IMR-90 (cell line): Measurements from ENCODE around the gene CDKN2B-AS1. TPM values are rescaled to one million over a fixed set of nuclear protein-coding genes. Genes with fewer than 3 reads are reported as not detected.

Experiments used
- ATAC-seq: fragments of 200-7000 bp; cut with Tn5 transposase; 2 replicates; pipeline ENCODE4 v1.9.1; 2020; ENCODE audit warnings: low read depth, mild to moderate bottlenecking, moderate library complexity
- BruUV-seq: library from RNA; stranded (reverse); fragments of 400-500 nt; replicated peaks from 2 replicates; lab custom pipeline; 2021; lab: Mats Ljungman, UMichigan
- CTCF ChIA-PET: fragments of 300-600 bp; formaldehyde crosslinking; extraction: SDS; loops from one replicate; lab custom pipeline; 2021; ENCODE audit warnings: antibody characterized with exemption; lab: Yijun Ruan, JAX
- POLR2A ChIA-PET: fragments of 300-600 bp; sonication (Branson Sonifier 250); formaldehyde crosslinking; loops from one replicate; lab custom pipeline; 2022; ENCODE audit warnings: antibody characterized with exemption; ENCODE audit not compliant: unreplicated experiment; lab: Charles Lee
- DNase-seq: peaks from one replicate; pipeline ENCODE4 v3.0.0; 2013
- H2AFZ ChIP-seq: replicated peaks from 2 replicates; pipeline ENCODE3; 2013; ENCODE audit warnings: low read length, mild to moderate bottlenecking; ENCODE audit not compliant: poor library complexity
- H2AK5ac ChIP-seq: 2 replicates; pipeline ENCODE4 v1.6.1; 2013; ENCODE audit warnings: low read depth, low read length, inconsistent platforms
- H2AK9ac ChIP-seq: replicated peaks from 2 replicates; pipeline ENCODE3; 2013; ENCODE audit warnings: mild to moderate bottlenecking, low read depth, low read length, moderate library complexity; ENCODE audit not compliant: poor library complexity
- H2BK120ac ChIP-seq: 2 replicates; pipeline ENCODE4 v1.6.1; 2013; ENCODE audit warnings: low read depth, low read length, inconsistent platforms
- H2BK15ac ChIP-seq: 3 replicates; pipeline ENCODE4 v1.6.1; 2013; ENCODE audit warnings: low read depth, low read length, inconsistent platforms
- H2BK20ac ChIP-seq: 2 replicates; pipeline ENCODE4 v1.6.1; 2013; ENCODE audit warnings: low read depth, mild to moderate bottlenecking, inconsistent platforms, low read length, moderate library complexity
- H2BK5ac ChIP-seq: 2 replicates; pipeline ENCODE4 v1.6.1; 2013; ENCODE audit warnings: mild to moderate bottlenecking, low read depth, low read length, inconsistent platforms; ENCODE audit not compliant: poor library complexity, severe bottlenecking
- H3K14ac ChIP-seq: replicated peaks from 2 replicates; pipeline ENCODE4 v1.6.1; 2013; ENCODE audit warnings: low read depth, low read length, inconsistent platforms
- H3K18ac ChIP-seq: 2 replicates; pipeline ENCODE4 v1.6.1; 2013; ENCODE audit warnings: low read depth, low read length, control low read depth
- H3K23ac ChIP-seq: 2 replicates; pipeline ENCODE4 v1.6.1; 2013; ENCODE audit warnings: low read depth, low read length, inconsistent platforms
- H3K27ac ChIP-seq: 2 replicates; pipeline ENCODE4 v1.5.1; 2013; ENCODE audit warnings: mild to moderate bottlenecking, control low read depth, low read length; ENCODE audit not compliant: insufficient read depth
- H3K27me3 ChIP-seq: 2 replicates; pipeline ENCODE4 v1.6.1; 2013; ENCODE audit warnings: low read length; ENCODE audit not compliant: control insufficient read depth, insufficient read depth
- H3K36me3 ChIP-seq: 2 replicates; pipeline ENCODE4 v1.6.1; 2013; ENCODE audit warnings: low read length, mixed read lengths; ENCODE audit not compliant: control insufficient read depth, insufficient read depth
- H3K4ac ChIP-seq: 2 replicates; pipeline ENCODE4 v1.6.1; 2013; ENCODE audit warnings: low read depth, low read length, inconsistent platforms
- H3K4me1 ChIP-seq: 2 replicates; pipeline ENCODE4 v1.6.1; 2013; ENCODE audit warnings: low read length, mixed read lengths; ENCODE audit not compliant: control insufficient read depth, insufficient read depth
- H3K4me2 ChIP-seq: 2 replicates; pipeline ENCODE4 v1.6.1; 2013; ENCODE audit warnings: low read depth, mild to moderate bottlenecking, control low read depth, low read length, moderate library complexity
- H3K4me3 ChIP-seq: 2 replicates; pipeline ENCODE4 v1.5.1; 2013; ENCODE audit warnings: low read depth, mild to moderate bottlenecking, control low read depth, low read length, moderate library complexity; ENCODE audit not compliant: insufficient read depth
- H3K56ac ChIP-seq: 2 replicates; pipeline ENCODE4 v1.6.1; 2013; ENCODE audit warnings: low read length, inconsistent platforms; ENCODE audit not compliant: insufficient read depth; ENCODE audit errors: extremely low read depth
- H3K79me1 ChIP-seq, 2 experiments: 2 replicates each; pipeline ENCODE4 v1.6.1; 2013; ENCODE audit warnings: low read length in 2 of 2, inconsistent platforms in 1 of 2, low read depth in 1 of 2
- H3K9ac ChIP-seq: 2 replicates; pipeline ENCODE4 v1.6.1; 2013; ENCODE audit warnings: low read depth, low read length, control low read depth
- H3K9me1 ChIP-seq: 2 replicates; pipeline ENCODE4 v1.6.1; 2013; ENCODE audit warnings: low read length, inconsistent platforms; ENCODE audit not compliant: insufficient read depth
- H3K9me3 ChIP-seq: 2 replicates; pipeline ENCODE4 v1.6.1; 2013; ENCODE audit warnings: low read length; ENCODE audit not compliant: control insufficient read depth, insufficient read depth
- H4K20me1 ChIP-seq: 2 replicates; pipeline ENCODE4 v1.6.1; 2013; ENCODE audit warnings: low read length, inconsistent platforms; ENCODE audit not compliant: insufficient read depth
- H4K5ac ChIP-seq: 2 replicates; pipeline ENCODE4 v1.6.1; 2013; ENCODE audit warnings: mild to moderate bottlenecking, low read depth, low read length, control low read depth
- H4K8ac ChIP-seq, 2 experiments: 2 replicates each; pipeline ENCODE4 v1.6.1; 2013; ENCODE audit warnings: low read depth in 2 of 2, low read length in 2 of 2, control low read depth in 1 of 2, inconsistent platforms in 1 of 2
- H4K91ac ChIP-seq: 2 replicates; pipeline ENCODE4 v1.6.1; 2013; ENCODE audit warnings: low read depth, low read length, inconsistent platforms; ENCODE audit not compliant: insufficient read depth
- MAFK ChIP-seq: IDR thresholded peaks from 2 replicates; pipeline ENCODE4 v1.6.1; 2012; ENCODE audit warnings: low read depth, low read length, improper control_type of control experiment
- MAZ ChIP-seq: IDR thresholded peaks from 2 replicates; pipeline ENCODE4 v1.6.1; 2012; ENCODE audit warnings: low read depth, mild to moderate bottlenecking, low read length, improper control_type of control experiment, moderate library complexity, borderline replicate concordance
- RAD21 ChIP-seq: IDR thresholded peaks from 2 replicates; pipeline ENCODE4 v1.6.1; 2012; ENCODE audit warnings: low read length, improper control_type of control experiment
- RFX5 ChIP-seq: IDR thresholded peaks from 2 replicates; pipeline ENCODE4 v1.8.0; 2012; ENCODE audit warnings: low read depth, mild to moderate bottlenecking, low read length, moderate library complexity
- WGBS, 2 experiments: methylation state at CpG; one replicate each; pipeline versions ENCODE4 v1.1.5 to v1.1.7; 2013; ENCODE audit warnings: missing lambda C conversion rate in 2 of 2; ENCODE audit not compliant: insufficient read length in 1 of 2; ENCODE audit errors: extremely low coverage in 2 of 2; 5-methylcytosine and 5-hydroxymethylcytosine counted together
- dilution Hi-C: fragments of 300-500 bp; cut with HindIII; formaldehyde crosslinking; loops from one replicate; pipeline ENCODE4 v1.14.3; 2018; ENCODE audit warnings: low sequenced_read_pairs; ENCODE audit not compliant: unreplicated experiment
- in situ Hi-C: fragments of 300-500 bp; cut with MboI; formaldehyde crosslinking; loops from 3 replicates; pipeline ENCODE4 v1.14.3; 2019; ENCODE audit warnings: low sequenced_read_pairs, inconsistent platforms, mixed read lengths
- intact Hi-C: fragments of 100-400 bp; cut with micrococcal nuclease; formaldehyde crosslinking; loops from 2 replicates; pipeline ENCODE4 v1.10.0; 2022
- polyA plus RNA-seq, 3 experiments: library from polyadenylated mRNA; depleted of rRNA; stranded (reverse); fragments of >200 nt; gene quantifications; 2 replicates each; pipeline ENCODE4 v1.2.3, GENCODE V29; 2012; ENCODE audit warnings: low replicate concordance in 1 of 3
- total RNA-seq: library from RNA; depleted of rRNA; stranded (reverse); fragments of >200 nt; gene quantifications from 2 replicates; pipeline ENCODE4 v1.2.3, GENCODE V29; 2012

CDKN2B-AS1 gene
- total and polyA plus RNA-seq, 2 of the 4 experiments (the other 2 are of a cell fraction): 1.0 to 1.1 TPM

DNA sequence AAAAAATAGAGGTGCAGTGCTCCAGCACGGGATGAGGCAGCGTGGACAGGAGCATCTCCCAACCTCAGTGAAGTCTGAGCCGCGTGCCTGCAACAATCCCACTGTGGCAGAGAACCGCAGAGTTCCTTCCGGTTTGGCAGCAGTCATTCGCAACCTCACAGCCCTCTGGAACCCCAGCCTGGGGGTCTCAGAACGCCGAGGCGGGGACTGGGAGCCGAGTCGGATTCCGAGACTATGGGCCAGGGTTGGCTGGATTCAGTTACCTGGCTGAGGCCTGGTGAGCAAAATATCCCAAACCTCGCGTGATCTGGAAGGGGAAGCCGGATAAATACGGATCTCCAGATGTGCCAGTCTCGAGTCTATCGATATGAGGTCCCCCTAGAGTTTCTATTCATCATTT lies 27.4 kb upstream of the CDKN2B-AS1 start:
- TF ChIP-seq MAFK: no peak
- TF ChIP-seq MAZ: no peak
- no peak for TF ChIP-seq RAD21
- TF ChIP-seq RFX5: no peak
- in situ Hi-C loops (loop anchor here (10.0 kb wide), 1 partner anchor 152 kb away; no protein-coding TSS in a partner anchor), intact Hi-C loops (loop anchor here (5.0 kb wide), 1 partner anchor 135 kb away; no protein-coding TSS in a partner anchor), dilution Hi-C loops (no loop called here)
- Histone ChIP-seq H2BK120ac (no peak overlapping the region), H3K56ac (no peak overlapping the region), H3K4ac (no peak overlapping the region), H3K9me1 (no peaks in the 10 kb centered on the region), H3K4me2 (no peak overlapping the region), H2BK5ac (no peak overlapping the region), H2BK15ac (no peak overlapping the region), H3K27ac (no peak overlapping the region), H3K23ac (no peak overlapping the region), H3K27me3 (peaks cover 45% of the 10 kb centered on the region), H4K20me1 (no peaks in the 10 kb centered on the region), H4K8ac (no peak overlapping the region), H2AK9ac (no peak overlapping the region), H4K5ac (no peak overlapping the region), H2BK20ac (no peak overlapping the region), H2AK5ac (no peak overlapping the region), H3K36me3 (peaks cover 11% of the 10 kb centered on the region; the same call in 1 of the 2 replicates), H3K9ac (no peak overlapping the region), H3K18ac (no peak overlapping the region), H3K14ac (no peak overlapping the region), H4K91ac (no peak overlapping the region), H3K9me3 (peaks cover 12% of the 10 kb centered on the region; the same call in 1 of the 2 replicates), H2AFZ (no peak overlapping the region), H3K4me1 (peaks cover 4% of the 10 kb centered on the region), H3K79me1 (no peaks in the 10 kb centered on the region), H3K4me3 (no peak overlapping the region)
- ChIA-PET POLR2A (no interaction called here), CTCF (no interaction called here)
- 65% methylated on average over 6 of the region's 19 CpGs; no CpG with 5 or more reads in 1 of the 2 experiments for WGBS, 2 experiments
- no TSS peak for BruUV-seq
- ATAC-seq: no peak
- DNase-seq: no peak
